CD14-positive monocyte (primary cell): ENCODE data around the gene SEC16B. TPM values are rescaled to one million over a fixed set of nuclear protein-coding genes. Genes with fewer than 3 reads are reported as not detected.

Experiments
- DNase-seq, 3 donors: peaks; one replicate each; pipeline ENCODE4 v3.0.0-alpha.2; 2011 to 2022
- H2AFZ ChIP-seq: 2 replicates; pipeline ENCODE4 v1.6.0; 2012; ENCODE audit warnings: mild to moderate bottlenecking, low read depth, low read length, inconsistent platforms; ENCODE audit not compliant: insufficient read depth, poor library complexity, severe bottlenecking
- H3K27ac ChIP-seq, 2 donors: 1 replicate in 1 of 2; 2 replicates in 1 of 2; pipeline ENCODE4 v1.5.1; 2012 to 2013; ENCODE audit warnings: low read length in 2 of 2, control low read depth in 1 of 2, inconsistent platforms in 1 of 2, low read depth in 1 of 2, mild to moderate bottlenecking in 1 of 2
- H3K27me3 ChIP-seq, 2 donors: one replicate each; pipeline versions ENCODE4 v1.6.0 to v1.6.1; 2011 to 2013; ENCODE audit warnings: low read length in 2 of 2; ENCODE audit not compliant: control insufficient read depth in 2 of 2, insufficient read depth in 2 of 2
- H3K36me3 ChIP-seq, 2 donors: replicated peaks in 1 of 2; 1 replicate in 1 of 2; 2 replicates in 1 of 2; pipeline versions ENCODE4 v1.5.1 to v1.6.1; 2012 to 2013; ENCODE audit warnings: low read length in 2 of 2, control low read depth in 1 of 2, inconsistent platforms in 1 of 2, mild to moderate bottlenecking in 1 of 2; ENCODE audit not compliant: insufficient read depth in 2 of 2, control insufficient read depth in 1 of 2
- H3K4me1 ChIP-seq, 2 donors: 1 replicate in 1 of 2; 2 replicates in 1 of 2; pipeline versions ENCODE4 v1.5.1 to v1.6.1; 2012 to 2013; ENCODE audit warnings: low read length in 2 of 2, control low read depth in 1 of 2, inconsistent platforms in 1 of 2, mild to moderate bottlenecking in 1 of 2, moderate library complexity in 1 of 2; ENCODE audit not compliant: insufficient read depth in 2 of 2, control insufficient read depth in 1 of 2
- H3K4me2 ChIP-seq: replicated peaks from 2 replicates; pipeline ENCODE3; 2012; ENCODE audit warnings: low read length, moderate library complexity, mild to moderate bottlenecking; ENCODE audit not compliant: poor library complexity, severe bottlenecking; ENCODE audit errors: extremely low read depth
- H3K4me3 ChIP-seq, 3 experiments: fragments of 200-600 bp in 1 of 3; sonication (generic) in 1 of 3; replicated peaks in 1 of 3; 1 replicate in 2 of 3; 2 replicates in 1 of 3; pipeline ENCODE4 v1.5.1; 2011 to 2013; ENCODE audit warnings: low read length in 3 of 3, mild to moderate bottlenecking in 3 of 3, control low read depth in 2 of 3, low read depth in 2 of 3, inconsistent platforms in 1 of 3, moderate library complexity in 1 of 3
- H3K79me2 ChIP-seq: 2 replicates; pipeline ENCODE4 v1.6.0; 2012; ENCODE audit warnings: mild to moderate bottlenecking, control low read depth, inconsistent platforms, low read length, moderate library complexity; ENCODE audit not compliant: insufficient read depth
- H3K9ac ChIP-seq: 2 replicates; pipeline ENCODE4 v1.6.0; 2017; ENCODE audit warnings: low read length, mild to moderate bottlenecking; ENCODE audit not compliant: insufficient read depth, poor library complexity, severe bottlenecking
- H3K9me3 ChIP-seq, 2 donors: replicated peaks in 1 of 2; 1 replicate in 1 of 2; 2 replicates in 1 of 2; pipeline versions ENCODE4 v1.5.1 to v1.6.1; 2012 to 2013; ENCODE audit warnings: low read length in 2 of 2, control low read depth in 1 of 2; ENCODE audit not compliant: control insufficient read depth in 1 of 2, insufficient read depth in 1 of 2
- H4K20me1 ChIP-seq: 2 replicates; pipeline ENCODE4 v1.6.0; 2012; ENCODE audit warnings: mild to moderate bottlenecking, low read length, control low read depth, moderate library complexity; ENCODE audit not compliant: insufficient read depth
- H3K27ac Mint-ChIP-seq, 7 donors: one replicate each; pipeline ENCODE4 v1.8.0; 2020; ENCODE audit warnings: mild to moderate bottlenecking in 7 of 7, mixed read lengths in 7 of 7, moderate library complexity in 6 of 7, inconsistent platforms in 2 of 7
- H3K27me3 Mint-ChIP-seq, 3 donors: one replicate each; pipeline ENCODE4 v1.8.0; 2021 to 2022; ENCODE audit warnings: low read depth in 3 of 3, mild to moderate bottlenecking in 3 of 3, mixed read lengths in 3 of 3, moderate library complexity in 3 of 3, inconsistent platforms in 1 of 3
- H3K36me3 Mint-ChIP-seq, 2 donors: one replicate each; pipeline ENCODE4 v1.8.0; 2020; ENCODE audit warnings: mixed read lengths in 2 of 2, inconsistent platforms in 1 of 2, mild to moderate bottlenecking in 1 of 2
- H3K4me1 Mint-ChIP-seq: one replicate; pipeline ENCODE4 v1.8.0; 2020; ENCODE audit warnings: mild to moderate bottlenecking, mixed read lengths
- H3K4me3 Mint-ChIP-seq, 2 donors: one replicate each; pipeline ENCODE4 v1.8.0; 2020; ENCODE audit warnings: mild to moderate bottlenecking in 2 of 2, mixed read lengths in 2 of 2, moderate library complexity in 1 of 2
- H3K9me3 Mint-ChIP-seq, 7 donors: one replicate each; pipeline ENCODE4 v1.8.0; 2020 to 2022; ENCODE audit warnings: mixed read lengths in 7 of 7, mild to moderate bottlenecking in 6 of 7, moderate library complexity in 6 of 7, inconsistent platforms in 2 of 7
- CTCF ChIP-seq: fragments of 200-600 bp; IDR thresholded peaks from one replicate; pipeline ENCODE4 v1.8.0; 2022; ENCODE audit warnings: antibody characterized with exemption, mild to moderate bottlenecking
- WGBS: methylation state at CpG from one replicate; pipeline ENCODE4 v1.1.5; 2013; ENCODE audit warnings: missing lambda C conversion rate; ENCODE audit not compliant: insufficient coverage; 5-methylcytosine and 5-hydroxymethylcytosine counted together
- intact Hi-C, 2 donors: fragments of 100-400 bp; cut with micrococcal nuclease; formaldehyde crosslinking; loops; one replicate each; pipeline versions ENCODE4 v1.15.0 to v1.15.1; 2023
- polyA plus RNA-seq, 3 donors: library from polyadenylated mRNA; depleted of rRNA in 1 of 3; unstranded in 2 of 3; stranded (reverse) in 1 of 3; fragments of 300-500 nt in 2 of 3; fragments of >200 nt in 1 of 3; fragmentation: Illumina TruSeq in 2 of 3; gene quantifications; 1 replicate in 2 of 3; 2 replicates in 1 of 3; pipeline ENCODE4 v1.2.3, GENCODE V29; 2012 to 2021

Gene SEC16B
- polyA plus RNA-seq, 3 donors: 0.10 to 2.0 TPM; not detected in 1

- no peaks in the 10 kb centered on the region for H4K20me1 ChIP-seq
- Mint-ChIP-seq H3K9me3 (peaks cover 0 to 3% (median 2%) of the 10 kb centered on the region in 7 donors), H3K36me3 (no peaks in the 10 kb centered on the region), H3K4me3 (no peak overlapping the region), H3K27ac (no peak overlapping the region), H3K4me1 (peaks cover 28% of the 10 kb centered on the region), H3K27me3 (peaks cover 0 to 1% (median 0%) of the 10 kb centered on the region in 3 donors)
- no peak overlapping the region for H3K4me3 ChIP-seq
- H3K79me2 ChIP-seq: no peaks in the 10 kb centered on the region
- no peak overlapping the region for H3K4me2 ChIP-seq
- no peaks in the 10 kb centered on the region for H3K36me3 ChIP-seq
- H3K9ac ChIP-seq: no peak overlapping the region
- no peak for TF ChIP-seq CTCF
- no peaks in the 10 kb centered on the region for H3K9me3 ChIP-seq
- H3K27ac ChIP-seq: no peak overlapping the region
- no peaks in the 10 kb centered on the region for H3K27me3 ChIP-seq
- WGBS: 92% methylated on average over 5 of the region's 9 CpGs
- no peak for DNase-seq
- no peak overlapping the region for H2AFZ ChIP-seq
- intact Hi-C loops: no loop called here
- peaks cover 20% of the 10 kb centered on the region in 2 donors for H3K4me1 ChIP-seq
These were observed 17.2 kb downstream of the SEC16B start for GRCh38 chr1:177952691-177953090.

GRCh38 chr1:177952249-177952648 lies 17.6 kb downstream of the SEC16B start:
- H3K4me3 ChIP-seq: no peak overlapping the region
- H3K9ac ChIP-seq: no peak overlapping the region
- no peak for TF ChIP-seq CTCF
- WGBS: 100% methylated on average over 5 of the region's 7 CpGs
- H3K27ac Mint-ChIP-seq: peak overlapping the region in 1 of 7 donors; percentile 54
- no peaks in the 10 kb centered on the region for H4K20me1 ChIP-seq
- no peak overlapping the region for H2AFZ ChIP-seq
- H3K27me3 ChIP-seq: no peaks in the 10 kb centered on the region
- intact Hi-C loops: no loop called here
- no peak overlapping the region for H3K4me2 ChIP-seq
- no peaks in the 10 kb centered on the region for H3K36me3 ChIP-seq
- H3K36me3 Mint-ChIP-seq: no peaks in the 10 kb centered on the region
- H3K4me1 Mint-ChIP-seq: peaks cover 28% of the 10 kb centered on the region
- no peak overlapping the region for H3K27ac ChIP-seq
- peaks cover 0 to 3% (median 2%) of the 10 kb centered on the region in 7 donors for H3K9me3 Mint-ChIP-seq
- H3K4me3 Mint-ChIP-seq: no peak overlapping the region
- no peaks in the 10 kb centered on the region for H3K9me3 ChIP-seq
- DNase-seq: no peak
- peaks cover 20% of the 10 kb centered on the region in 2 donors for H3K4me1 ChIP-seq
- peaks cover 0 to 1% (median 0%) of the 10 kb centered on the region in 3 donors for H3K27me3 Mint-ChIP-seq
- no peaks in the 10 kb centered on the region for H3K79me2 ChIP-seq
